Tibial nerve (tissue), 3 donors: ENCODE data around the gene TBPL2.

ENCODE experiments used
- CTCF ChIP-seq, 5 experiments: fragments of 200-600 bp in 3 of 5; fragments of 450-650 bp in 2 of 5; sonication (generic) in 3 of 5; IDR thresholded peaks; one replicate each; pipeline ENCODE4 v1.5.1; 2016 to 2019; ENCODE audit warnings: antibody characterized with exemption in 5 of 5, mild to moderate bottlenecking in 3 of 5, moderate library complexity in 2 of 5
- POLR2A ChIP-seq, 2 donors: fragments of 450-650 bp; IDR thresholded peaks; one replicate each; pipeline ENCODE4 v1.6.1; 2017; ENCODE audit warnings: antibody characterized with exemption in 2 of 2, mild to moderate bottlenecking in 2 of 2, moderate library complexity in 2 of 2

- TF ChIP-seq CTCF (IDR thresholded peaks at IDR 0.05) = no peak
- no peak for TF ChIP-seq POLR2A (IDR thresholded peaks at IDR 0.05)
Observed at GRCh38 chr14:55446833-55447232, 6.4 kb upstream of the TBPL2 start.
